ENCODE data around the gene TRA2A.
A peak's percentile ranks its signal among the peaks of the same experiment; 100 is the strongest.

Gene TRA2A

DNA sequence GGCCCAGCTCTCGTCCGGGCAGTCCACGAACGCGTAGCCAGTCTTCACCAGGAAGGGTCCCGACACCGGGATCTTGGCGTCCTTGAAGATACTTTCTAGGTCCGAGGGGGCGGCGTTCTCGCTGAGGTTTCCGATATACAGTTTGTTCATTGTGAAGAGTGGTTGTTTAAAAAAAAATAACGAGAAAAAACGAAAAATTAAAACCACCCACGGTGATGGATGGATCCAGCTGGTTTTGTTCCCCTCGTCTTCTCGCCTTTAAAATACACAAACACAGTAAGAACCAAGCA is 61.9 kb downstream of the TRA2A start:
- peak; percentile 35 for DNase-seq

- peak; percentile 29 for DNase-seq
Measured at GRCh38 chr7:23469150-23469960, 62.4 kb downstream of the TRA2A start.

- DNase-seq, result no peak
Measured at GRCh38 chr7:23468526-23469149, 63.1 kb downstream of the TRA2A start.

GRCh38 chr7:23467806-23468525 is 63.8 kb downstream of the TRA2A start:
- peak; percentile 65 for DNase-seq

- no peak for DNase-seq
Measured at GRCh38 chr7:23467291-23467805, 64.4 kb downstream of the TRA2A start.

DNA sequence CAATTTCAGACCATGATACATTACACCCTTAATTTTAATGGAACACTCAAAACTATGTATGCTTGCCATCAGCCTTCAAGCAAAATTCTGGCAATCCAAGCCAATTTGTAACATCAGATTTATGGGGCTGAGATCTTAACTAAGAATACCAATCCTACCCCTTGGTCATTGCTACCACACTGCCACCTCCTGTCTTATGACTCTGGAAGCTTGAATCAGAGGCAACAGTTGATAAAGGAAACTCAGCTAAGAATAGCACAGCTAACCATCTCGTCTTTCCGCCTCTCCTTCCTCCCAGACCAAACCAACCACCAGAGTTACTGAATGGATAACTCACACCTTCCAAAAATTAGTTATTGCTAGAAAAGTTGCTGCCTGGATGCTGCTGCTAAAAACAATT is 68.9 kb downstream of the TRA2A start:
- peak; percentile 61 for DNase-seq

- DNase-seq, result no peak
Measured at GRCh38 chr7:23458044-23458443, 73.7 kb downstream of the TRA2A start.

DNA sequence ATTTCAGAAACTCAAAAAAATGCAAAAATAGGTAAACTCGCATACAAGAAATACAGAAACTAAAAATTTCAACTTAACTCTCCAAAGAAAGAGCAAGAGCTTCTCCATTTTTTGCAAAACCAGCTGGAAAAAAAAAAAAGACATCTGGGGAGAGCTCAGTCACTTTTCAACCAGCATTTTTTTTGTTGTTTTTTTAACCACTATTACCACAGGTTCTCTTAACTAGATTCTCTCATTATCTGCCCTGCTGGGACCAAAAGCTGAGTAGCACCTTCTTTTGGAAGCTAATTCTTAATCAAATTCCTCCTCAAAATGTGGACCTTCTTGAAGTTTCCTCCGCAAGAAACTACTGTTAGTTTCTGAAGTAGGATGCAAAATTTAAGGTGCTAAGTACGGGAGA is 75.7 kb downstream of the TRA2A start:
- DNase-seq, result no peak

GRCh38 chr7:23454881-23455526 is 76.8 kb downstream of the TRA2A start:
- DNase-seq, result no peak
